Astrocyte of the spinal cord (primary cell): ENCODE data around the gene CGRRF1.

ENCODE experiments used
- DNase-seq: peaks from one replicate; pipeline ENCODE4 v3.0.0; 2011; ENCODE audit warnings: low read depth, low spot score
- H3K4me3 ChIP-seq: 2 replicates; pipeline ENCODE4 v1.5.1; 2011; ENCODE audit warnings: low read depth, mild to moderate bottlenecking, low read length, moderate library complexity
- CTCF ChIP-seq: IDR thresholded peaks from 2 replicates; pipeline ENCODE4 v1.5.1; 2012; ENCODE audit warnings: low read depth, mild to moderate bottlenecking, low read length, inconsistent platforms
- in situ Hi-C: cut with HindIII; loops from 2 replicates; pipeline ENCODE4 v1.10.0; 2017; ENCODE audit warnings: low sequenced_read_pairs

CGRRF1 gene

GRCh38 chr14:54488646-54489317 lies 20.9 kb upstream of the CGRRF1 start, which contains the start of gene GMFB:
Gene GMFB (minus strand): TSS chr14:54488980. CDS start chr14:54488927, 53 bp downstream.
- peak within 1 kb of the TSS; percentile 74 for H3K4me3 ChIP-seq
- peak; percentile 96 for DNase-seq
- peak; percentile 54 for TF ChIP-seq CTCF
- in situ Hi-C loops, result no loop called here

- peak overlapping the region; percentile 74 for H3K4me3 ChIP-seq
- no peak for TF ChIP-seq CTCF
- in situ Hi-C loops, result no loop called here
- DNase-seq, result no peak
Observed at GRCh38 chr14:54489318-54489683, 20.4 kb upstream of the CGRRF1 start.

- no peak for DNase-seq
- TF ChIP-seq CTCF, result no peak
- in situ Hi-C loops, result no loop called here
- no peak overlapping the region for H3K4me3 ChIP-seq
Observed at GRCh38 chr14:54489731-54490444, 19.8 kb upstream of the CGRRF1 start.

GRCh38 chr14:54490445-54491175 lies 19.1 kb upstream of the CGRRF1 start:
- in situ Hi-C loops, result no loop called here
- H3K4me3 ChIP-seq, result no peak overlapping the region
- TF ChIP-seq CTCF, result no peak
- no peak for DNase-seq

GRCh38 chr14:54493293-54493692 lies 16.4 kb upstream of the CGRRF1 start:
- no peak for TF ChIP-seq CTCF
- no peak for DNase-seq
- in situ Hi-C loops, result no loop called here
- H3K4me3 ChIP-seq, result no peak overlapping the region

GRCh38 chr14:54497224-54497623 lies 12.5 kb upstream of the CGRRF1 start:
- TF ChIP-seq CTCF, result no peak
- in situ Hi-C loops, result no loop called here
- no peak overlapping the region for H3K4me3 ChIP-seq
- no peak for DNase-seq
